Coronary artery (tissue), 2 donors: Measurements from ENCODE around the gene BBOF1.
A peak's percentile ranks its signal among the peaks of the same experiment; 100 is the strongest.

Experiments
- DNase-seq: peaks from one replicate; pipeline ENCODE4 v3.0.0-alpha.2; 2017; ENCODE audit warnings: low spot score
- H3K27ac ChIP-seq, 2 donors: fragments of 200-600 bp; sonication (generic); one replicate each; pipeline ENCODE4 v1.5.1; 2016 to 2019
- H3K4me3 ChIP-seq: fragments of 200-600 bp; sonication (generic); 2 replicates; pipeline ENCODE4 v1.5.1; 2016; ENCODE audit warnings: mild to moderate bottlenecking, moderate library complexity
- CTCF ChIP-seq: fragments of 200-600 bp; sonication (generic); IDR thresholded peaks from one replicate; pipeline ENCODE4 v1.5.1; 2019; ENCODE audit warnings: antibody characterized with exemption

BBOF1 gene

GRCh38 chr14:74034572-74034971 is 15.4 kb downstream of the BBOF1 start:
- DNase-seq = no peak
- no peak for TF ChIP-seq CTCF

GRCh38 chr14:74035556-74035955 is 16.4 kb downstream of the BBOF1 start:
- Histone ChIP-seq H3K27ac (no peak overlapping the region), H3K4me3 (no peak overlapping the region)
- DNase-seq = no peak
- TF ChIP-seq CTCF = no peak

More at GRCh38 chr14:74034572-74034971, 15.4 kb downstream of the BBOF1 start:
- Histone ChIP-seq H3K27ac (no peak overlapping the region), H3K4me3 (no peak overlapping the region)

GRCh38 chr14:74038020-74038859 is 19.1 kb downstream of the BBOF1 start:
- Histone ChIP-seq H3K27ac (no peak overlapping the region), H3K4me3 (no peak overlapping the region)
- peak; percentile 38 for TF ChIP-seq CTCF
- no peak for DNase-seq

- Histone ChIP-seq H3K27ac (no peak overlapping the region), H3K4me3 (no peak overlapping the region)
- TF ChIP-seq CTCF = no peak
- DNase-seq = no peak
Observed at GRCh38 chr14:74042296-74042695, 23.1 kb downstream of the BBOF1 start.

GRCh38 chr14:74045522-74045921 is 26.4 kb downstream of the BBOF1 start:
- no peak for TF ChIP-seq CTCF
- no peak overlapping the region for H3K4me3 ChIP-seq
- DNase-seq = no peak
- no peak overlapping the region for H3K27ac ChIP-seq

- TF ChIP-seq CTCF = no peak
- H3K4me3 ChIP-seq = no peak overlapping the region
Observed at GRCh38 chr14:74048281-74048680, 29.1 kb downstream of the BBOF1 start.

GRCh38 chr14:74049876-74050495 is 30.8 kb downstream of the BBOF1 start:
- no peak for DNase-seq
- TF ChIP-seq CTCF = no peak
- no peak overlapping the region for H3K27ac ChIP-seq
- H3K4me3 ChIP-seq = no peak overlapping the region

More at GRCh38 chr14:74048281-74048680, 29.1 kb downstream of the BBOF1 start:
- no peak for DNase-seq
- no peak overlapping the region for H3K27ac ChIP-seq
